Smooth muscle cell (in vitro differentiated cells): ENCODE data around the gene RHBDF2. TPM values are rescaled to one million over a fixed set of nuclear protein-coding genes. Genes with fewer than 3 reads are reported as not detected.

Experiments
- DNase-seq: peaks from one replicate; lab custom pipeline; 2025; ENCODE audit not compliant: unreplicated experiment; lab: John Stamatoyannopoulos, UW
- H2AFZ ChIP-seq: fragments of 200-600 bp; sonication (generic); 2 replicates; pipeline ENCODE4 v1.6.0; 2016; ENCODE audit warnings: antibody characterized with exemption, low read depth, mild to moderate bottlenecking
- H3F3A ChIP-seq: fragments of 200-600 bp; sonication (generic); 2 replicates; pipeline ENCODE4 v1.6.0; 2017; ENCODE audit warnings: antibody characterized with exemption, low read depth
- H3K27ac ChIP-seq: fragments of 200-600 bp; sonication (generic); 2 replicates; pipeline ENCODE4 v1.5.1; 2016; ENCODE audit warnings: low read depth, mild to moderate bottlenecking
- H3K27me3 ChIP-seq: fragments of 200-600 bp; sonication (generic); 2 replicates; pipeline ENCODE4 v1.6.1; 2016; ENCODE audit warnings: low read depth, mild to moderate bottlenecking
- H3K36me3 ChIP-seq: fragments of 200-600 bp; sonication (generic); 2 replicates; pipeline ENCODE4 v1.5.1; 2016; ENCODE audit warnings: low read depth
- H3K4me1 ChIP-seq: fragments of 200-600 bp; sonication (generic); 2 replicates; pipeline ENCODE4 v1.5.1; 2016; ENCODE audit warnings: low read depth
- H3K4me2 ChIP-seq: fragments of 200-600 bp; sonication (generic); 2 replicates; pipeline ENCODE4 v1.6.0; 2016; ENCODE audit warnings: mild to moderate bottlenecking
- H3K4me3 ChIP-seq: fragments of 200-600 bp; sonication (generic); 2 replicates; pipeline ENCODE4 v1.5.1; 2016; ENCODE audit warnings: mild to moderate bottlenecking
- H3K79me2 ChIP-seq: fragments of 200-600 bp; sonication (generic); 2 replicates; pipeline ENCODE4 v1.6.0; 2016; ENCODE audit warnings: low read depth, mild to moderate bottlenecking
- H3K9ac ChIP-seq: fragments of 200-600 bp; sonication (generic); 2 replicates; pipeline ENCODE4 v1.6.0; 2016; ENCODE audit warnings: low read depth
- H3K9me3 ChIP-seq: fragments of 200-600 bp; sonication (generic); replicated peaks from 2 replicates; pipeline ENCODE4 v1.5.1; 2016; ENCODE audit warnings: low read depth
- H4K20me1 ChIP-seq: fragments of 200-600 bp; sonication (generic); 2 replicates; pipeline ENCODE4 v1.6.0; 2016; ENCODE audit warnings: low read depth
- CTCF ChIP-seq: fragments of 200-600 bp; sonication (generic); IDR thresholded peaks from 2 replicates; pipeline ENCODE4 v1.5.1; 2017; ENCODE audit warnings: borderline replicate concordance, mild to moderate bottlenecking, antibody characterized with exemption; ENCODE audit not compliant: insufficient read depth, poor library complexity, severe bottlenecking
- WGBS: methylation state at CpG from one replicate; pipeline ENCODE4 v1.1.7; 2016; ENCODE audit warnings: low lambda C conversion rate; 5-methylcytosine and 5-hydroxymethylcytosine counted together
- polyA plus RNA-seq: library from polyadenylated mRNA; unstranded; fragments of >200 nt; fragmentation: Nextera tagmentation; extraction: Ambion mirVana; gene quantifications from 2 replicates; pipeline ENCODE4 v1.2.1, GENCODE V29; 2016
- total RNA-seq: library from RNA; depleted of rRNA; stranded (reverse); fragments of >200 nt; gene quantifications from 2 replicates; pipeline ENCODE4 v1.2.3, GENCODE V29; 2014

The RHBDF2 gene
- total and polyA plus RNA-seq, 2 experiments from 2014 or later, result 12.2 to 20.5 TPM

GRCh38 chr17:76513306-76513692, 12.1 kb upstream of the RHBDF2 start:
- Histone ChIP-seq H3K4me3 (no peak overlapping the region), H3K4me1 (no peaks in the 10 kb centered on the region), H3K27ac (no peak overlapping the region), H3K36me3 (no peaks in the 10 kb centered on the region), H3F3A (no peaks in the 10 kb centered on the region), H3K9ac (no peak overlapping the region), H3K79me2 (no peaks in the 10 kb centered on the region), H2AFZ (no peak overlapping the region), H3K27me3 (no peaks in the 10 kb centered on the region), H3K4me2 (no peak overlapping the region), H3K9me3 (no peaks in the 10 kb centered on the region), H4K20me1 (no peaks in the 10 kb centered on the region)
- no peak for TF ChIP-seq CTCF
- no peak for DNase-seq
- 58% methylated on average over 6 of the region's 6 CpGs for WGBS

- DNase-seq, result no peak
- peaks cover 1% of the 10 kb centered on the region for H3K27me3 ChIP-seq
- no peaks in the 10 kb centered on the region for H4K20me1 ChIP-seq
- 86% methylated on average over 22 of the region's 22 CpGs for WGBS
- H3K4me3 ChIP-seq, result no peak overlapping the region
- H3K79me2 ChIP-seq, result no peaks in the 10 kb centered on the region
- no peaks in the 10 kb centered on the region for H3K9me3 ChIP-seq
- H3K4me1 ChIP-seq, result no peaks in the 10 kb centered on the region
- no peaks in the 10 kb centered on the region for H3K36me3 ChIP-seq
- no peak for TF ChIP-seq CTCF
- no peak overlapping the region for H2AFZ ChIP-seq
- no peak overlapping the region for H3K27ac ChIP-seq
- no peak overlapping the region for H3K9ac ChIP-seq
- H3F3A ChIP-seq, result no peaks in the 10 kb centered on the region
- no peak overlapping the region for H3K4me2 ChIP-seq
Measured at GRCh38 chr17:76512366-76513305, 11.4 kb upstream of the RHBDF2 start.

GRCh38 chr17:76511668-76512365, 10.6 kb upstream of the RHBDF2 start:
- peaks cover 10% of the 10 kb centered on the region for H3K27me3 ChIP-seq
- H3K4me1 ChIP-seq, result no peaks in the 10 kb centered on the region
- 93% methylated on average over 13 of the region's 13 CpGs for WGBS
- no peaks in the 10 kb centered on the region for H3K36me3 ChIP-seq
- H4K20me1 ChIP-seq, result no peaks in the 10 kb centered on the region
- no peak for TF ChIP-seq CTCF
- no peak overlapping the region for H3K4me3 ChIP-seq
- H3K79me2 ChIP-seq, result no peaks in the 10 kb centered on the region
- H2AFZ ChIP-seq, result no peak overlapping the region
- DNase-seq, result no peak
- no peaks in the 10 kb centered on the region for H3K9me3 ChIP-seq
- H3F3A ChIP-seq, result no peaks in the 10 kb centered on the region
- no peak overlapping the region for H3K27ac ChIP-seq
- H3K4me2 ChIP-seq, result no peak overlapping the region
- H3K9ac ChIP-seq, result no peak overlapping the region
